Measurements from ENCODE around the gene DLGAP4. TPM values are rescaled to one million over a fixed set of nuclear protein-coding genes. Genes with fewer than 3 reads are reported as not detected.

Gene DLGAP4
- total and polyA plus RNA-seq, 10 of the 15 experiments (the other 5 are each of a cell fraction or from before 2014, with no cell fraction given), result 0.42 to 43.3 (median 19.0) TPM

- Histone ChIP-seq H3K4me1 (ENCODE audit: control insufficient read depth, insufficient read depth, low read length) (no peaks in the 10 kb centered on the region), H3K36me3 (ENCODE audit: control insufficient read depth in 2 of 2, insufficient read depth in 2 of 2, low read length in 1 of 2) (no peaks in the 10 kb centered on the region), H3K9me3 (replicated peaks; ENCODE audit: control insufficient read depth, insufficient read depth, low read length) (no peaks in the 10 kb centered on the region), H3K79me2 (ENCODE audit: control insufficient read depth, insufficient read depth, low read length) (no peaks in the 10 kb centered on the region), H3K4me2 (ENCODE audit: control insufficient read depth, insufficient read depth) (no peak overlapping the region), H4K20me1 (ENCODE audit: control insufficient read depth, insufficient read depth) (no peaks in the 10 kb centered on the region), H3K4me3 (no peak overlapping the region), H3K27me3 (replicated peaks in 1 of 2; ENCODE audit: control insufficient read depth in 2 of 2, insufficient read depth in 2 of 2, low read length in 1 of 2) (no peaks in the 10 kb centered on the region), H3K9ac (ENCODE audit: control insufficient read depth, insufficient read depth, low read length) (no peak overlapping the region), H3K27ac (ENCODE audit: control insufficient read depth, insufficient read depth) (no peak overlapping the region), H2AFZ (ENCODE audit: control insufficient read depth, low read depth, low read length) (no peak overlapping the region)
- in situ Hi-C loops (cut with MboI) (loop anchor here (5.0 to 25.0 kb wide), 2 partner anchors 238 to 453 kb away; no protein-coding TSS in a partner anchor), intact Hi-C loops (cut with micrococcal nuclease; ENCODE audit: unreplicated experiment) (no loop called here)
- CTCF ChIA-PET, result interaction anchor here (0.7 to 4.0 kb wide), 13 partner anchors 10 to 637 kb away, joined by 3 to 45 read pairs (median 7); no protein-coding TSS in a partner anchor
- POLR2A ChIA-PET, result no interaction called here
- SMC1A ChIA-PET (ENCODE audit: uncharacterized antibody, unreplicated experiment), result interaction anchor here (1.4 to 3.1 kb wide), 5 partner anchors 52 to 237 kb away, joined by 5 to 14 read pairs (median 8); no protein-coding TSS in a partner anchor
- ATAC-seq, result no peak; the same call in 2 of the 3 replicates
- DNase-seq (ENCODE audit: low read depth, low spot score), result no peak
- RAD21 ChIA-PET (ENCODE audit: unreplicated experiment), result interaction anchor here (1.2 to 2.0 kb wide), 3 partner anchors 52 to 285 kb away, joined by 3 to 5 read pairs (median 5); no protein-coding TSS in a partner anchor
- FAIRE-seq, result no peak
- WGBS (ENCODE audit: insufficient coverage, insufficient replicate concordance, low lambda C conversion rate, missing lambda C conversion rate), result 25% methylated on average over 11 of the region's 11 CpGs
- no peak for TF ChIP-seq POU2F2 (IDR thresholded peaks at IDR 0.05; ENCODE audit: borderline replicate concordance, low read depth, low read length)
- TF ChIP-seq ZNF217 (IDR thresholded peaks at IDR 0.05), result no peak
- TF ChIP-seq PML (IDR thresholded peaks at IDR 0.05; ENCODE audit: low read length), result no peak
- no peak for TF ChIP-seq CBX5 (IDR thresholded peaks at IDR 0.05; ENCODE audit: low read depth)
- TF ChIP-seq NFYB (IDR thresholded peaks at IDR 0.05; ENCODE audit: insufficient read depth, low read depth, low read length), result no peak
- TF ChIP-seq TCF7 (IDR thresholded peaks at IDR 0.05; ENCODE audit: borderline replicate concordance), result no peak
- TF ChIP-seq ELK1 (IDR thresholded peaks at IDR 0.05; ENCODE audit: low read depth, low read length), result no peak
- no peak for TF ChIP-seq ZNF687 (IDR thresholded peaks at IDR 0.05)
- TF ChIP-seq ZBTB11 (CRISPR knock-in tag; IDR thresholded peaks at IDR 0.05), result no peak
- no peak for TF ChIP-seq POLR2A (IDR thresholded peaks at IDR 0.05; ENCODE audit: low read depth, low read length)
- no peak for TF ChIP-seq HCFC1 (IDR thresholded peaks at IDR 0.05; ENCODE audit: low read length)
- no peak for TF ChIP-seq BCLAF1 (IDR thresholded peaks at IDR 0.05)
- BruUV-seq (replicated peaks), result no TSS peak
Measured at GRCh38 chr20:36440370-36441026, 134.4 kb downstream of the DLGAP4 start.

Measured in GM12878 (cell line).